HCT116 (cell line): ENCODE results near the gene HOMER2. TPM values are rescaled to one million over a fixed set of nuclear protein-coding genes. Genes with fewer than 3 reads are reported as not detected.

Experiments
- ATAC-seq: fragments of 200-7000 bp; cut with Tn5 transposase; 2 replicates; pipeline ENCODE4 v1.9.1; 2020; ENCODE audit warnings: mild to moderate bottlenecking, moderate library complexity
- BruUV-seq: library from RNA; stranded (reverse); fragments of 400-500 nt; replicated peaks from 2 replicates; lab custom pipeline; 2021; lab: Mats Ljungman, UMichigan
- CTCF ChIA-PET: fragments of 300-600 bp; sonication (Branson Sonifier 250); formaldehyde crosslinking; loops from one replicate; lab custom pipeline; 2021; ENCODE audit warnings: antibody characterized with exemption; lab: Charles Lee
- POLR2A ChIA-PET: fragments of 300-600, 350-600 bp; sonication (Branson Sonifier 250); formaldehyde crosslinking; loops from one replicate; lab custom pipeline; 2021; ENCODE audit warnings: antibody characterized with exemption; lab: Charles Lee
- RAD21 ChIA-PET, 2 experiments: fragments of 300-600 bp; sonication (Branson Sonifier 250); formaldehyde crosslinking; loops; one replicate each; lab custom pipeline; 2023; ENCODE audit warnings: low total read pairs in 2 of 2; ENCODE audit not compliant: uncharacterized antibody in 2 of 2, unreplicated experiment in 2 of 2, low non-redundant PET in 1 of 2; lab: Charles Lee
- DNase-seq: peaks from one replicate; pipeline ENCODE4 v3.0.0-alpha.2; 2010; ENCODE audit warnings: low read depth, low spot score
- H2AFZ ChIP-seq: fragments of 200-600 bp; shearing (Covaris generic), sonication (generic); 2 replicates; pipeline ENCODE4 v1.6.1; 2017; ENCODE audit warnings: low read depth, mixed run types, mixed read lengths, antibody characterized with exemption, low read length; ENCODE audit not compliant: poor library complexity, severe bottlenecking
- H3K27ac ChIP-seq: 2 replicates; pipeline ENCODE4 v1.5.1; 2012; ENCODE audit warnings: low read depth, low read length
- H3K27me3 ChIP-seq: fragments of 200-600 bp; sonication (generic); 2 replicates; pipeline ENCODE4 v1.6.1; 2016; ENCODE audit warnings: mixed run types, low read length, mixed read lengths; ENCODE audit not compliant: insufficient read depth
- H3K36me3 ChIP-seq, 2 experiments: fragments of 200-500 bp in 1 of 2; fragments of 200-600 bp in 1 of 2; sonication (Bioruptor generic) in 1 of 2; sonication (generic) in 1 of 2; 2 replicates each; pipeline versions ENCODE4 v1.5.1 to v1.6.1; 2014 to 2016; ENCODE audit warnings: low read length in 2 of 2, inconsistent platforms in 1 of 2, mixed read lengths in 1 of 2, mixed run types in 1 of 2; ENCODE audit not compliant: insufficient read depth in 2 of 2, control insufficient read depth in 1 of 2
- H3K4me1 ChIP-seq, 2 experiments: fragments of 200-600 bp in 1 of 2; sonication (generic) in 1 of 2; 2 replicates each; pipeline versions ENCODE4 v1.5.1 to v1.6.1; 2012 to 2017; ENCODE audit warnings: low read length in 2 of 2, inconsistent platforms in 1 of 2, mild to moderate bottlenecking in 1 of 2, mixed read lengths in 1 of 2, mixed run types in 1 of 2, moderate library complexity in 1 of 2; ENCODE audit not compliant: insufficient read depth in 2 of 2, control insufficient read depth in 1 of 2
- H3K4me2 ChIP-seq: fragments of 200-600 bp; sonication (generic); 2 replicates; pipeline ENCODE4 v1.6.1; 2017; ENCODE audit warnings: mixed run types, low read length, mixed read lengths
- H3K4me3 ChIP-seq, 2 experiments: fragments of 200-600 bp in 1 of 2; sonication (generic) in 1 of 2; replicated peaks in 1 of 2; 2 replicates each; pipeline ENCODE4 v1.5.1; 2011 to 2016; ENCODE audit warnings: low read length in 2 of 2, control low read depth in 1 of 2, low read depth in 1 of 2, mild to moderate bottlenecking in 1 of 2, mixed read lengths in 1 of 2, mixed run types in 1 of 2
- H3K79me2 ChIP-seq: fragments of 200-600 bp; sonication (generic); 2 replicates; pipeline ENCODE4 v1.6.1; 2017; ENCODE audit warnings: mild to moderate bottlenecking, mixed run types, low read length, moderate library complexity, mixed read lengths; ENCODE audit not compliant: insufficient read depth
- H3K9ac ChIP-seq: fragments of 200-600 bp; sonication (generic); 2 replicates; pipeline ENCODE4 v1.6.1; 2016; ENCODE audit warnings: low read length, mixed read lengths
- H3K9me2 ChIP-seq: fragments of 200-600 bp; sonication (generic), shearing (Covaris generic); 2 replicates; pipeline ENCODE4 v1.6.1; 2017; ENCODE audit warnings: mixed run types, mild to moderate bottlenecking, moderate library complexity; ENCODE audit not compliant: insufficient read depth
- H3K9me3 ChIP-seq, 2 experiments: fragments of 200-500 bp in 1 of 2; fragments of 200-600 bp in 1 of 2; sonication (Bioruptor generic) in 1 of 2; sonication (generic) in 1 of 2; 2 replicates each; pipeline ENCODE4 v1.6.1; 2014 to 2017; ENCODE audit warnings: low read length in 2 of 2, mixed read lengths in 2 of 2, inconsistent platforms in 1 of 2, low read depth in 1 of 2, mild to moderate bottlenecking in 1 of 2, mixed run types in 1 of 2, moderate library complexity in 1 of 2; ENCODE audit not compliant: control insufficient read depth in 1 of 2, insufficient read depth in 1 of 2
- H4K20me1 ChIP-seq: fragments of 200-600 bp; sonication (generic), shearing (Covaris generic); 2 replicates; pipeline ENCODE4 v1.6.1; 2017; ENCODE audit warnings: mixed run types, mild to moderate bottlenecking, moderate library complexity; ENCODE audit not compliant: insufficient read depth
- ATF3 ChIP-seq: IDR thresholded peaks from 2 replicates; pipeline ENCODE4 v1.6.1; 2012
- CBX3 ChIP-seq: IDR thresholded peaks from 2 replicates; pipeline ENCODE4 v1.6.1; 2012; ENCODE audit warnings: low read depth
- CEBPB ChIP-seq: IDR thresholded peaks from 2 replicates; pipeline ENCODE4 v1.6.1; 2012; ENCODE audit warnings: low read depth
- CTCF ChIP-seq, 3 experiments: fragments of 200-600 bp in 1 of 3; sonication (generic) in 1 of 3; IDR thresholded peaks in 2 of 3; conservative IDR thresholded peaks in 1 of 3; 2 replicates each; pipeline ENCODE4 v1.5.1; 2012 to 2017; ENCODE audit warnings: low read depth in 2 of 3, low read length in 2 of 3, antibody characterized with exemption in 1 of 3, borderline replicate concordance in 1 of 3, control low read depth in 1 of 3, mild to moderate bottlenecking in 1 of 3, mixed read lengths in 1 of 3, mixed run types in 1 of 3, moderate library complexity in 1 of 3; ENCODE audit not compliant: insufficient read depth in 1 of 3
- EGR1 ChIP-seq: IDR thresholded peaks from 2 replicates; pipeline ENCODE4 v1.6.1; 2012; ENCODE audit warnings: low read depth
- ELF1 ChIP-seq: IDR thresholded peaks from 2 replicates; pipeline ENCODE4 v1.6.1; 2012; ENCODE audit warnings: low read depth, borderline replicate concordance
- EZH2 ChIP-seq: fragments of 200-600 bp; sonication (generic); IDR thresholded peaks from 2 replicates; pipeline ENCODE4 v1.6.1; 2017; ENCODE audit warnings: antibody characterized with exemption, mixed run types
- POLR2AphosphoS5 ChIP-seq: IDR thresholded peaks from 2 replicates; pipeline ENCODE4 v1.6.1; 2011; ENCODE audit warnings: mild to moderate bottlenecking, low read depth, low read length, moderate library complexity
- RAD21 ChIP-seq: IDR thresholded peaks from 2 replicates; pipeline ENCODE4 v1.6.1; 2012; ENCODE audit warnings: low read depth, mild to moderate bottlenecking
- SIN3A ChIP-seq: IDR thresholded peaks from 2 replicates; pipeline ENCODE4 v1.6.1; 2012; ENCODE audit warnings: low read depth
- SP1 ChIP-seq: IDR thresholded peaks from 2 replicates; pipeline ENCODE4 v1.6.1; 2012; ENCODE audit warnings: low read depth
- SRF ChIP-seq: IDR thresholded peaks from 2 replicates; pipeline ENCODE4 v1.6.1; 2012; ENCODE audit warnings: low read depth
- TCF7L2 ChIP-seq: IDR thresholded peaks from 2 replicates; pipeline ENCODE4 v1.7.0; 2011; ENCODE audit warnings: borderline replicate concordance, inconsistent platforms; ENCODE audit not compliant: insufficient read depth, insufficient read length; ENCODE audit errors: extremely low read depth
- ZFX ChIP-seq: fragments of 450-650 bp; IDR thresholded peaks from 2 replicates; pipeline ENCODE4 v1.6.1; 2017
- ZNF274 ChIP-seq: fragments of 200-500 bp; sonication (Bioruptor generic); IDR thresholded peaks from 2 replicates; pipeline ENCODE4 v1.6.1; 2014; ENCODE audit warnings: mild to moderate bottlenecking, low read depth, low read length, inconsistent platforms
- intact Hi-C: fragments of 100-400 bp; cut with micrococcal nuclease; formaldehyde crosslinking; loops from 2 replicates; pipeline ENCODE4 v1.10.0; 2022
- total RNA-seq: library from RNA; stranded (reverse); gene quantifications from one replicate; pipeline ENCODE4 v1.2.1, GENCODE V29; 2021; ENCODE audit not compliant: unreplicated experiment
- TF ChIP-seq, protein P1 (sequence below): IDR thresholded peaks from 2 replicates; pipeline ENCODE4 v1.6.1; 2012; ENCODE audit warnings: low read depth

Gene HOMER2
- total RNA-seq, 1 experiment from 2014 or later, result 3.9 TPM

DNA sequence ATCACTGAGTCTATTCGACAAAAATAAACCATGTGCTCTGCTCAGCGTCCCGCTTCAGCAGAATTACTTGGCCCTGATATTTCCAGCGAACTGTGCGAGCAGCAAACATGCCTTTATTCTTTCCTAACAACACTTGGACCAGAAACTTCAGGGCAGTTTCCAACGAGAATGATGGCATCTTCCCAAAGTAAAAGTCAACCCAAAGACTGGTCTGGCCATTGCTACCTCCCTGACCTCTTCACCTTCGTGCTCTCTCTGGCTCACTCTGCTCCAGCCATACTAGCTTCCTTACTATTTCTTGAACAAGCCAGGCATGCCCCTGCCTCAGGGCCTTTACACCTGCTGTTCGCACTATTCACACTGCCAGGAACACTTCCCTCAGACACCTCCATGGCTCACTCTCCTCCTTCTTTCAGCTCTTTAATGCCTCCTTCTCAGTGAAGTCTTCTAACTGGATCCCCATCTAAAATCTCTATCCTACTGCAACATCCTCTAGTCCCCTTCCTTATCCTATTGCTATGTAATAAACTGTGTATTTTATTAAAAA lies 6.3 kb downstream of the HOMER2 start:
- no peaks in the 10 kb centered on the region for H3K36me3 ChIP-seq
- H3K4me3 ChIP-seq, result no peak overlapping the region
- POLR2A ChIA-PET, result no interaction called here
- H3K27ac ChIP-seq, result no peak overlapping the region
- DNase-seq, result no peak
- CTCF ChIA-PET, result no interaction called here
- TF ChIP-seq CTCF (IDR thresholded peaks at IDR 0.05 in 2 of 3, conservative IDR thresholded peaks at IDR 0.05 in 1 of 3; ENCODE audit: borderline replicate concordance in 1 of 3, insufficient read depth in 1 of 3, low read depth in 2 of 3, low read length in 2 of 3) (no peak), ATF3 (no peak), SIN3A (no peak), RAD21 (no peak), CEBPB (no peak), SP1 (no peak), EGR1 (no peak), EZH2 (no peak), ZFX (no peak), ZNF274 (no peak), TCF7L2 (no peak), CBX3 (no peak), POLR2AphosphoS5 (no peak), ELF1 (no peak), SRF (no peak)
- TF ChIP-seq, protein P1, sequence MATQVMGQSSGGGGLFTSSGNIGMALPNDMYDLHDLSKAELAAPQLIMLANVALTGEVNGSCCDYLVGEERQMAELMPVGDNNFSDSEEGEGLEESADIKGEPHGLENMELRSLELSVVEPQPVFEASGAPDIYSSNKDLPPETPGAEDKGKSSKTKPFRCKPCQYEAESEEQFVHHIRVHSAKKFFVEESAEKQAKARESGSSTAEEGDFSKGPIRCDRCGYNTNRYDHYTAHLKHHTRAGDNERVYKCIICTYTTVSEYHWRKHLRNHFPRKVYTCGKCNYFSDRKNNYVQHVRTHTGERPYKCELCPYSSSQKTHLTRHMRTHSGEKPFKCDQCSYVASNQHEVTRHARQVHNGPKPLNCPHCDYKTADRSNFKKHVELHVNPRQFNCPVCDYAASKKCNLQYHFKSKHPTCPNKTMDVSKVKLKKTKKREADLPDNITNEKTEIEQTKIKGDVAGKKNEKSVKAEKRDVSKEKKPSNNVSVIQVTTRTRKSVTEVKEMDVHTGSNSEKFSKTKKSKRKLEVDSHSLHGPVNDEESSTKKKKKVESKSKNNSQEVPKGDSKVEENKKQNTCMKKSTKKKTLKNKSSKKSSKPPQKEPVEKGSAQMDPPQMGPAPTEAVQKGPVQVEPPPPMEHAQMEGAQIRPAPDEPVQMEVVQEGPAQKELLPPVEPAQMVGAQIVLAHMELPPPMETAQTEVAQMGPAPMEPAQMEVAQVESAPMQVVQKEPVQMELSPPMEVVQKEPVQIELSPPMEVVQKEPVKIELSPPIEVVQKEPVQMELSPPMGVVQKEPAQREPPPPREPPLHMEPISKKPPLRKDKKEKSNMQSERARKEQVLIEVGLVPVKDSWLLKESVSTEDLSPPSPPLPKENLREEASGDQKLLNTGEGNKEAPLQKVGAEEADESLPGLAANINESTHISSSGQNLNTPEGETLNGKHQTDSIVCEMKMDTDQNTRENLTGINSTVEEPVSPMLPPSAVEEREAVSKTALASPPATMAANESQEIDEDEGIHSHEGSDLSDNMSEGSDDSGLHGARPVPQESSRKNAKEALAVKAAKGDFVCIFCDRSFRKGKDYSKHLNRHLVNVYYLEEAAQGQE, result no peak
- no peaks in the 10 kb centered on the region for H3K9me3 ChIP-seq
- no peak overlapping the region for H3K9ac ChIP-seq
- H3K9me2 ChIP-seq, result no peaks in the 10 kb centered on the region
- RAD21 ChIA-PET, result no interaction called here
- H3K79me2 ChIP-seq, result no peaks in the 10 kb centered on the region
- no TSS peak for BruUV-seq
- intact Hi-C loops, result no loop called here
- no peak overlapping the region for H3K4me2 ChIP-seq
- peaks cover 4 to 17% of the 10 kb centered on the region in 2 experiments; a peak in 3 of 4 replicates for H3K4me1 ChIP-seq
- ATAC-seq, result no peak
- H3K27me3 ChIP-seq, result no peaks in the 10 kb centered on the region
- H4K20me1 ChIP-seq, result no peaks in the 10 kb centered on the region
- no peak overlapping the region for H2AFZ ChIP-seq
